ENCODE data around the gene PSMD11. TPM values are rescaled to one million over a fixed set of nuclear protein-coding genes. Genes with fewer than 3 reads are reported as not detected.

Gene PSMD11
- total and polyA plus RNA-seq, 7 donors, result 118 to 326 (median 207) TPM

- WGBS, 3 donors, result 42 to 60% (median 49%) methylated on average over 9 of the region's 9 CpGs
- Histone ChIP-seq H3K4me1 (peaks cover 34% of the 10 kb centered on the region), H3K36me3 (ENCODE audit: insufficient read depth in 1 of 2, low read depth in 1 of 2) (no peaks in the 10 kb centered on the region), H3K4me3 (no peak overlapping the region), H3K27me3 (ENCODE audit: insufficient read depth in 3 of 3, low read length in 2 of 3) (no peaks in the 10 kb centered on the region), H3K27ac (no peak overlapping the region), H3K9me3 (no peaks in the 10 kb centered on the region)
- no peak for DNase-seq
- no peak for TF ChIP-seq CTCF (IDR thresholded peaks at IDR 0.05)
- ATAC-seq, result no peak
- intact Hi-C loops (cut with DNase I), result loop anchor here in 1 of 2 donors (5.0 kb wide), 1 partner anchor 109 kb away; no protein-coding TSS in a partner anchor
These were observed 54.1 kb downstream of the PSMD11 start for GRCh38 chr17:32498391-32498790.

GRCh38 chr17:32502013-32502412 lies 57.7 kb downstream of the PSMD11 start:
- Histone ChIP-seq H3K36me3 (ENCODE audit: insufficient read depth in 1 of 2, low read depth in 1 of 2) (no peaks in the 10 kb centered on the region), H3K4me3 (no peak overlapping the region), H3K9me3 (no peaks in the 10 kb centered on the region), H3K27ac (no peak overlapping the region), H3K27me3 (ENCODE audit: insufficient read depth in 3 of 3, low read length in 2 of 3) (no peaks in the 10 kb centered on the region), H3K4me1 (peaks cover 6% of the 10 kb centered on the region)
- no peak for DNase-seq
- TF ChIP-seq CTCF (IDR thresholded peaks at IDR 0.05), result no peak
- 83% methylated on average over 3 of the region's 3 CpGs for WGBS, 3 donors
- no peak for ATAC-seq
- intact Hi-C loops (cut with DNase I), result loop anchor here in 1 of 2 donors (10.0 kb wide), 1 partner anchor 243 kb away; no protein-coding TSS in a partner anchor

GRCh38 chr17:32502710-32503109 lies 58.4 kb downstream of the PSMD11 start:
- 57 to 69% (median 63%) methylated on average over 10 of the region's 10 CpGs for WGBS, 3 donors
- H3K9me3 ChIP-seq, result no peaks in the 10 kb centered on the region
- no peak overlapping the region for H3K27ac ChIP-seq
- no peak for DNase-seq
- H3K4me1 ChIP-seq, result peaks cover 2% of the 10 kb centered on the region
- H3K27me3 ChIP-seq (ENCODE audit: insufficient read depth in 3 of 3, low read length in 2 of 3), result no peaks in the 10 kb centered on the region
- H3K4me3 ChIP-seq, result no peak overlapping the region
- no peak for TF ChIP-seq CTCF (IDR thresholded peaks at IDR 0.05)
- no peaks in the 10 kb centered on the region for H3K36me3 ChIP-seq (ENCODE audit: insufficient read depth in 1 of 2, low read depth in 1 of 2)
- no peak for ATAC-seq
- intact Hi-C loops (cut with DNase I), result loop anchor here in 1 of 2 donors (10.0 kb wide), 1 partner anchor 242 kb away; no protein-coding TSS in a partner anchor

- Histone ChIP-seq H3K4me1 (no peaks in the 10 kb centered on the region), H3K27ac (no peak overlapping the region), H3K27me3 (ENCODE audit: insufficient read depth in 3 of 3, low read length in 2 of 3) (no peaks in the 10 kb centered on the region), H3K4me3 (no peak overlapping the region), H3K36me3 (ENCODE audit: insufficient read depth in 1 of 2, low read depth in 1 of 2) (no peaks in the 10 kb centered on the region), H3K9me3 (no peaks in the 10 kb centered on the region)
- no peak for TF ChIP-seq CTCF (IDR thresholded peaks at IDR 0.05)
- DNase-seq (no peak), ATAC-seq (peak in 3 of 4 donors; percentile 25 to 54 (median 51))
- WGBS, 3 donors, result 46 to 58% (median 51%) methylated on average over 7 of the region's 7 CpGs
- intact Hi-C loops (cut with DNase I), result loop anchor here in 1 of 2 donors (10.0 kb wide), 1 partner anchor 241 kb away; no protein-coding TSS in a partner anchor
These were observed 59.2 kb downstream of the PSMD11 start for GRCh38 chr17:32503251-32504165.

Measured in psoas muscle (tissue), 8 donors.